Hepatocyte (in vitro differentiated cells): ENCODE results near the gene EML4.

Source experiments
- EZH2phosphoT487 ChIP-seq: fragments of 200-600 bp; sonication (generic); IDR thresholded peaks from one replicate; pipeline ENCODE4 v1.6.1; 2018; ENCODE audit warnings: antibody characterized with exemption, mild to moderate bottlenecking, low read depth, moderate library complexity; ENCODE audit not compliant: unreplicated experiment, severe bottlenecking
- TF ChIP-seq, protein P1 (sequence below): fragments of 200-600 bp; sonication (generic); IDR thresholded peaks from 2 replicates; pipeline ENCODE4 v1.5.1; 2016; ENCODE audit warnings: antibody characterized with exemption, mild to moderate bottlenecking; ENCODE audit not compliant: poor library complexity

DNA sequence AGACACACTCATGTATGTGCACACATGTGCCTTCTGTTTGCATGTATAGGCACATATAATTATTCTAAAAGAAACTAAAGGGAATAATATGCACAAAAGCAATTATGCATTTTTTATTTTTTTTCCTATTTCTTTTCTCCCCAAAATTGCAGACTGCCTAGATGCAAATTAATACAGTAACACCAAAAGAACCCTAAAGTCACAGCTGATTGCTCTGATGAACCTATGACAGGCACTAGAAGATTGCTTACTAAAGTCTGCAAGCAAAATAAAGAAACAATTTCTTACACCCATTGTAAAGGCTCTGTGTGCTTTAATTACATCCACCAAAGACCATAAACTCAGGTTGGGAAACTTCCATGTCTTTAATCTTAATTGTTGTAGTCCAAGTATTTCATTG, 7.7 kb upstream of the EML4 start:
- TF ChIP-seq, protein P1, sequence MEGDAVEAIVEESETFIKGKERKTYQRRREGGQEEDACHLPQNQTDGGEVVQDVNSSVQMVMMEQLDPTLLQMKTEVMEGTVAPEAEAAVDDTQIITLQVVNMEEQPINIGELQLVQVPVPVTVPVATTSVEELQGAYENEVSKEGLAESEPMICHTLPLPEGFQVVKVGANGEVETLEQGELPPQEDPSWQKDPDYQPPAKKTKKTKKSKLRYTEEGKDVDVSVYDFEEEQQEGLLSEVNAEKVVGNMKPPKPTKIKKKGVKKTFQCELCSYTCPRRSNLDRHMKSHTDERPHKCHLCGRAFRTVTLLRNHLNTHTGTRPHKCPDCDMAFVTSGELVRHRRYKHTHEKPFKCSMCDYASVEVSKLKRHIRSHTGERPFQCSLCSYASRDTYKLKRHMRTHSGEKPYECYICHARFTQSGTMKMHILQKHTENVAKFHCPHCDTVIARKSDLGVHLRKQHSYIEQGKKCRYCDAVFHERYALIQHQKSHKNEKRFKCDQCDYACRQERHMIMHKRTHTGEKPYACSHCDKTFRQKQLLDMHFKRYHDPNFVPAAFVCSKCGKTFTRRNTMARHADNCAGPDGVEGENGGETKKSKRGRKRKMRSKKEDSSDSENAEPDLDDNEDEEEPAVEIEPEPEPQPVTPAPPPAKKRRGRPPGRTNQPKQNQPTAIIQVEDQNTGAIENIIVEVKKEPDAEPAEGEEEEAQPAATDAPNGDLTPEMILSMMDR, result no peak
- no peak for TF ChIP-seq EZH2phosphoT487
